ENCODE results near the gene ARID3B.
"Not testable (repeated sequence)": the region's sequence is repeated elsewhere in the genome, so short reads cannot be mapped to it uniquely, and the experiment has no call there.

DNA sequence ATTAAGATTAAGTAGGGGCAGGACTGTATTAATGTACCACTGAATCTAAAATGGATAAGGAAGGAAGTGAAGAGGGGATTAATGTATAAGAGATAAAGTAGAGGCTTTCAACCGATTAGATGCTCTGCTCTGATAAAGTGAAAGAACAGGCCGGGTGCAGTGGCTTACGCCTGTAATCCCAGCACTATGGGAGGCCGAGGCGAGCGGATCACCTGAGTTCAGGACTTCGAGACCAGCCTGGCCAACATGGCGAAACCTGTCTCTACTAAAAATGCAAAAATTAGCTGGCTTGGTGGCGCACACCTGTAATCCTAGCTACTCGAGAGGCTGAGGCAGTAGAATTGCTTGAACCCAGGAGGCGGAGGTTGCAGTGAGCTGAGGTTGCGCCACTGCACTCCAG, 1.5 kb upstream of the ARID3B start:
- TF ChIP-seq, protein P1, sequence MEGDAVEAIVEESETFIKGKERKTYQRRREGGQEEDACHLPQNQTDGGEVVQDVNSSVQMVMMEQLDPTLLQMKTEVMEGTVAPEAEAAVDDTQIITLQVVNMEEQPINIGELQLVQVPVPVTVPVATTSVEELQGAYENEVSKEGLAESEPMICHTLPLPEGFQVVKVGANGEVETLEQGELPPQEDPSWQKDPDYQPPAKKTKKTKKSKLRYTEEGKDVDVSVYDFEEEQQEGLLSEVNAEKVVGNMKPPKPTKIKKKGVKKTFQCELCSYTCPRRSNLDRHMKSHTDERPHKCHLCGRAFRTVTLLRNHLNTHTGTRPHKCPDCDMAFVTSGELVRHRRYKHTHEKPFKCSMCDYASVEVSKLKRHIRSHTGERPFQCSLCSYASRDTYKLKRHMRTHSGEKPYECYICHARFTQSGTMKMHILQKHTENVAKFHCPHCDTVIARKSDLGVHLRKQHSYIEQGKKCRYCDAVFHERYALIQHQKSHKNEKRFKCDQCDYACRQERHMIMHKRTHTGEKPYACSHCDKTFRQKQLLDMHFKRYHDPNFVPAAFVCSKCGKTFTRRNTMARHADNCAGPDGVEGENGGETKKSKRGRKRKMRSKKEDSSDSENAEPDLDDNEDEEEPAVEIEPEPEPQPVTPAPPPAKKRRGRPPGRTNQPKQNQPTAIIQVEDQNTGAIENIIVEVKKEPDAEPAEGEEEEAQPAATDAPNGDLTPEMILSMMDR (IDR thresholded peaks at IDR 0.05), result not testable (repeated sequence)
- TF ChIP-seq, protein P2, sequence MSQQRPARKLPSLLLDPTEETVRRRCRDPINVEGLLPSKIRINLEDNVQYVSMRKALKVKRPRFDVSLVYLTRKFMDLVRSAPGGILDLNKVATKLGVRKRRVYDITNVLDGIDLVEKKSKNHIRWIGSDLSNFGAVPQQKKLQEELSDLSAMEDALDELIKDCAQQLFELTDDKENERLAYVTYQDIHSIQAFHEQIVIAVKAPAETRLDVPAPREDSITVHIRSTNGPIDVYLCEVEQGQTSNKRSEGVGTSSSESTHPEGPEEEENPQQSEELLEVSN (IDR thresholded peaks at IDR 0.05; ENCODE audit: borderline replicate concordance, low read depth), result not testable (repeated sequence)
- not testable (repeated sequence) for TF ChIP-seq CEBPB (IDR thresholded peaks at IDR 0.05); NR3C1 (IDR thresholded peaks at IDR 0.05); POLR2A (IDR thresholded peaks at IDR 0.05; ENCODE audit: low read length); CHD2 (IDR thresholded peaks at IDR 0.05; ENCODE audit: low read length, partially characterized antibody)
- TF ChIP-seq, protein P3, sequence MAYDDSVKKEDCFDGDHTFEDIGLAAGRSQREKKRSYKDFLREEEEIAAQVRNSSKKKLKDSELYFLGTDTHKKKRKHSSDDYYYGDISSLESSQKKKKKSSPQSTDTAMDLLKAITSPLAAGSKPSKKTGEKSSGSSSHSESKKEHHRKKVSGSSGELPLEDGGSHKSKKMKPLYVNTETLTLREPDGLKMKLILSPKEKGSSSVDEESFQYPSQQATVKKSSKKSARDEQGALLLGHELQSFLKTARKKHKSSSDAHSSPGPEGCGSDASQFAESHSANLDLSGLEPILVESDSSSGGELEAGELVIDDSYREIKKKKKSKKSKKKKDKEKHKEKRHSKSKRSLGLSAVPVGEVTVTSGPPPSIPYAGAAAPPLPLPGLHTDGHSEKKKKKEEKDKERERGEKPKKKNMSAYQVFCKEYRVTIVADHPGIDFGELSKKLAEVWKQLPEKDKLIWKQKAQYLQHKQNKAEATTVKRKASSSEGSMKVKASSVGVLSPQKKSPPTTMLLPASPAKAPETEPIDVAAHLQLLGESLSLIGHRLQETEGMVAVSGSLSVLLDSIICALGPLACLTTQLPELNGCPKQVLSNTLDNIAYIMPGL (CRISPR knock-in tag; IDR thresholded peaks at IDR 0.05; ENCODE audit: borderline replicate concordance), result not testable (repeated sequence)

All from A549 (cell line).